Activated naive CD8-positive, alpha-beta T cell treated with anti-CD3 and anti-CD28 coated beads, Interleukin-2, amount 50 U/mL, for 24 hours (primary cell): ENCODE data around the gene ABCG1.

Source experiments
- ATAC-seq: fragments of 150-1000 bp; cut with Tn5 transposase; one replicate; pipeline ENCODE4 v1.10.0; 2021
- DNase-seq: peaks from one replicate; pipeline ENCODE4 v3.0.0; 2021
- H3K27ac Mint-ChIP-seq: one replicate; pipeline ENCODE4 v1.8.0; 2021; ENCODE audit warnings: mild to moderate bottlenecking, mixed read lengths
- H3K27me3 Mint-ChIP-seq: one replicate; pipeline ENCODE4 v1.8.0; 2021; ENCODE audit warnings: mixed read lengths
- H3K36me3 Mint-ChIP-seq: one replicate; pipeline ENCODE4 v1.8.0; 2021; ENCODE audit warnings: low read depth, mixed read lengths
- H3K4me1 Mint-ChIP-seq: one replicate; pipeline ENCODE4 v1.8.0; 2021; ENCODE audit warnings: mixed read lengths
- H3K4me3 Mint-ChIP-seq: one replicate; pipeline ENCODE4 v1.8.0; 2021; ENCODE audit warnings: mild to moderate bottlenecking, moderate library complexity, mixed read lengths
- H3K9me3 Mint-ChIP-seq: one replicate; pipeline ENCODE4 v1.8.0; 2021; ENCODE audit warnings: mixed read lengths

The ABCG1 gene

GRCh38 chr21:42200906-42201614 is 17.9 kb upstream of the ABCG1 start:
- Mint-ChIP-seq H3K4me1 (peaks cover 44% of the 10 kb centered on the region), H3K27ac (peak overlapping the region; percentile 33), H3K4me3 (no peak overlapping the region), H3K9me3 (no peaks in the 10 kb centered on the region), H3K27me3 (no peaks in the 10 kb centered on the region), H3K36me3 (no peaks in the 10 kb centered on the region)
- ATAC-seq: no peak
- DNase-seq: no peak

GRCh38 chr21:42201615-42202161 is 17.3 kb upstream of the ABCG1 start:
- H3K9me3 Mint-ChIP-seq: no peaks in the 10 kb centered on the region
- no peak for ATAC-seq
- no peak overlapping the region for H3K27ac Mint-ChIP-seq
- H3K27me3 Mint-ChIP-seq: no peaks in the 10 kb centered on the region
- H3K4me1 Mint-ChIP-seq: peaks cover 44% of the 10 kb centered on the region
- no peak for DNase-seq
- H3K4me3 Mint-ChIP-seq: no peak overlapping the region
- H3K36me3 Mint-ChIP-seq: no peaks in the 10 kb centered on the region

GRCh38 chr21:42202321-42202720 is 16.6 kb upstream of the ABCG1 start:
- ATAC-seq: no peak
- H3K36me3 Mint-ChIP-seq: no peaks in the 10 kb centered on the region
- H3K27me3 Mint-ChIP-seq: no peaks in the 10 kb centered on the region
- H3K9me3 Mint-ChIP-seq: no peaks in the 10 kb centered on the region
- no peak overlapping the region for H3K4me3 Mint-ChIP-seq
- DNase-seq: no peak
- H3K27ac Mint-ChIP-seq: no peak overlapping the region
- H3K4me1 Mint-ChIP-seq: peaks cover 44% of the 10 kb centered on the region

- Mint-ChIP-seq H3K27ac (no peak overlapping the region), H3K4me1 (peaks cover 41% of the 10 kb centered on the region), H3K36me3 (no peaks in the 10 kb centered on the region), H3K27me3 (no peaks in the 10 kb centered on the region), H3K9me3 (no peaks in the 10 kb centered on the region), H3K4me3 (no peak overlapping the region)
- DNase-seq (no peak), ATAC-seq (no peak)
These were observed 15.6 kb upstream of the ABCG1 start for GRCh38 chr21:42203321-42203720.

GRCh38 chr21:42203936-42204335 is 15.0 kb upstream of the ABCG1 start:
- H3K36me3 Mint-ChIP-seq: no peaks in the 10 kb centered on the region
- H3K27ac Mint-ChIP-seq: no peak overlapping the region
- no peak for ATAC-seq
- H3K9me3 Mint-ChIP-seq: no peaks in the 10 kb centered on the region
- H3K27me3 Mint-ChIP-seq: no peaks in the 10 kb centered on the region
- H3K4me1 Mint-ChIP-seq: peaks cover 36% of the 10 kb centered on the region
- no peak for DNase-seq
- no peak overlapping the region for H3K4me3 Mint-ChIP-seq

- no peak for ATAC-seq
- Mint-ChIP-seq H3K4me1 (peaks cover 4% of the 10 kb centered on the region), H3K4me3 (no peak overlapping the region), H3K36me3 (no peaks in the 10 kb centered on the region), H3K9me3 (no peaks in the 10 kb centered on the region), H3K27me3 (no peaks in the 10 kb centered on the region), H3K27ac (no peak overlapping the region)
- no peak for DNase-seq
These were observed 11.5 kb upstream of the ABCG1 start for GRCh38 chr21:42207426-42207825.

GRCh38 chr21:42208036-42208435 is 10.9 kb upstream of the ABCG1 start:
- no peaks in the 10 kb centered on the region for H3K9me3 Mint-ChIP-seq
- no peaks in the 10 kb centered on the region for H3K36me3 Mint-ChIP-seq
- H3K4me1 Mint-ChIP-seq: no peaks in the 10 kb centered on the region
- no peak for DNase-seq
- H3K27me3 Mint-ChIP-seq: no peaks in the 10 kb centered on the region
- no peak overlapping the region for H3K27ac Mint-ChIP-seq
- ATAC-seq: no peak
- no peak overlapping the region for H3K4me3 Mint-ChIP-seq

- Mint-ChIP-seq H3K27ac (no peak overlapping the region), H3K4me3 (no peak overlapping the region)
- ATAC-seq: no peak
These were observed 10.0 kb upstream of the ABCG1 start for GRCh38 chr21:42208801-42209490.

GRCh38 chr21:42209801-42210479 is 9.0 kb upstream of the ABCG1 start:
- Mint-ChIP-seq H3K9me3 (no peaks in the 10 kb centered on the region), H3K4me3 (no peak overlapping the region), H3K4me1 (no peaks in the 10 kb centered on the region), H3K36me3 (no peaks in the 10 kb centered on the region), H3K27ac (no peak overlapping the region), H3K27me3 (no peaks in the 10 kb centered on the region)
- ATAC-seq (no peak), DNase-seq (no peak)

More at GRCh38 chr21:42208801-42209490, 10.0 kb upstream of the ABCG1 start:
- Mint-ChIP-seq H3K36me3 (no peaks in the 10 kb centered on the region), H3K4me1 (no peaks in the 10 kb centered on the region), H3K9me3 (no peaks in the 10 kb centered on the region), H3K27me3 (no peaks in the 10 kb centered on the region)
- no peak for DNase-seq

GRCh38 chr21:42212266-42212665 is 6.7 kb upstream of the ABCG1 start:
- H3K9me3 Mint-ChIP-seq: peaks cover 5% of the 10 kb centered on the region
- H3K27me3 Mint-ChIP-seq: no peaks in the 10 kb centered on the region
- ATAC-seq (no peak), DNase-seq (no peak)
- no peak overlapping the region for H3K27ac Mint-ChIP-seq
- no peak overlapping the region for H3K4me3 Mint-ChIP-seq
- H3K36me3 Mint-ChIP-seq: no peaks in the 10 kb centered on the region
- no peaks in the 10 kb centered on the region for H3K4me1 Mint-ChIP-seq

- H3K36me3 Mint-ChIP-seq: no peaks in the 10 kb centered on the region
- H3K9me3 Mint-ChIP-seq: peaks cover 5% of the 10 kb centered on the region
- ATAC-seq (no peak), DNase-seq (no peak)
- H3K27me3 Mint-ChIP-seq: no peaks in the 10 kb centered on the region
- H3K4me3 Mint-ChIP-seq: no peak overlapping the region
- H3K27ac Mint-ChIP-seq: no peak overlapping the region
- H3K4me1 Mint-ChIP-seq: no peaks in the 10 kb centered on the region
These were observed 5.7 kb upstream of the ABCG1 start for GRCh38 chr21:42213082-42213774.

GRCh38 chr21:42214081-42214750 is 4.7 kb upstream of the ABCG1 start:
- H3K36me3 Mint-ChIP-seq: no peaks in the 10 kb centered on the region
- no peak for DNase-seq
- no peak for ATAC-seq
- H3K27me3 Mint-ChIP-seq: no peaks in the 10 kb centered on the region
- peaks cover 5% of the 10 kb centered on the region for H3K9me3 Mint-ChIP-seq
- no peak overlapping the region for H3K27ac Mint-ChIP-seq
- no peaks in the 10 kb centered on the region for H3K4me1 Mint-ChIP-seq
- no peak overlapping the region for H3K4me3 Mint-ChIP-seq

- Mint-ChIP-seq H3K4me1 (peaks cover under 1% of the 10 kb centered on the region), H3K27me3 (no peaks in the 10 kb centered on the region), H3K36me3 (no peaks in the 10 kb centered on the region), H3K9me3 (peaks cover 5% of the 10 kb centered on the region), H3K27ac (no peak overlapping the region), H3K4me3 (no peak overlapping the region)
- no peak for DNase-seq
- no peak for ATAC-seq
These were observed 4.0 kb upstream of the ABCG1 start for GRCh38 chr21:42214921-42215320.
